NOMO-1 treated with DMSO at 0.1 percent for 48 hours (cell line): Measurements from ENCODE around the gene AP1G2.
"Not testable (repeated sequence)": the region's sequence is repeated elsewhere in the genome, so short reads cannot be mapped to it uniquely, and the experiment has no call there.

ENCODE experiments used
- DNase-seq: peaks from one replicate; lab custom pipeline; 2025; ENCODE audit not compliant: unreplicated experiment; lab: John Stamatoyannopoulos, UW

Gene AP1G2

GRCh38 chr14:23539248-23540140 lies 28.1 kb downstream of the AP1G2 start:
- DNase-seq = no peak

DNA sequence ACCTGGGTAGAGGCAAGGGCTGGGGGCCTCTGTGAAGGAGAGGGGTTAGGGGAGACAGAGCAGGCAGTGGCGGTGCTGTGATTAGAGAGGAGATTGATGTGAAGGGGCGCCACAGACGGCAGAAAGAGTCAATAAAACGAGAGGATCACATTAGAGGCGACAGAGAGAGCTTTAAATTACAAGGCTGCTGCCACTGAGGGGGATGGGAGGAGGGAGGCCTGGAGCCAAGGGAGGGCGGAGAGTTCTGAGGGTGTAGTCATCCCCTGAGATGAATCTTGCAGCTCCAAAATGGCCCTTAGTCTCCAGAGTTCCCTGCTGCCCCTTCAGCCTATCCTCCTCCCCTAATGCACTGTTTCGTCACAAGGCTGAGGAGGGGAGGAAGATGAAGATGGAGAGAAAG lies 28.8 kb downstream of the AP1G2 start:
- no peak for DNase-seq

GRCh38 chr14:23538050-23538718 lies 29.4 kb downstream of the AP1G2 start:
- DNase-seq = no peak

GRCh38 chr14:23537351-23538049 lies 30.1 kb downstream of the AP1G2 start:
- DNase-seq = no peak

DNA sequence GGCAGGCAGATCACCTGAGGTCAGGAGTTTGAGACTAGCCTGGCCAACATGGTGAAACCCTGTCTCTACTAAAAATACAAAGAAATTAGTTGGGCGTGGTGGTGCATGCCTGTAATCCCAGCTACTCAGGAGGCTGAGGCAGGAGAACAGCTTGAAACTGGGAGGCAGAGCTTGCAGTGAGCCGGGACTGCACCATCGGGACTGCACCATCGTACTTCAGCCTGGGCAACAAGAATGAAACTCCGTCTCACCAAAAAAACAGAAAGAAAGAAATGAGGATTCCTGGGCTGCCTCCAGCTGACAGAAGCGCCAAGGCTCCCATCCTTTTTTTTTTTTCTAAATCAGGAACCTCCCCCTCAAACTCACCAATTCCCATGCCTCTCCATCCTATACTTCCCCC lies 30.7 kb downstream of the AP1G2 start:
- DNase-seq = not testable (repeated sequence)

GRCh38 chr14:23536494-23536893 lies 31.1 kb downstream of the AP1G2 start:
- no peak for DNase-seq

GRCh38 chr14:23535943-23536342 lies 31.6 kb downstream of the AP1G2 start:
- no peak for DNase-seq

DNA sequence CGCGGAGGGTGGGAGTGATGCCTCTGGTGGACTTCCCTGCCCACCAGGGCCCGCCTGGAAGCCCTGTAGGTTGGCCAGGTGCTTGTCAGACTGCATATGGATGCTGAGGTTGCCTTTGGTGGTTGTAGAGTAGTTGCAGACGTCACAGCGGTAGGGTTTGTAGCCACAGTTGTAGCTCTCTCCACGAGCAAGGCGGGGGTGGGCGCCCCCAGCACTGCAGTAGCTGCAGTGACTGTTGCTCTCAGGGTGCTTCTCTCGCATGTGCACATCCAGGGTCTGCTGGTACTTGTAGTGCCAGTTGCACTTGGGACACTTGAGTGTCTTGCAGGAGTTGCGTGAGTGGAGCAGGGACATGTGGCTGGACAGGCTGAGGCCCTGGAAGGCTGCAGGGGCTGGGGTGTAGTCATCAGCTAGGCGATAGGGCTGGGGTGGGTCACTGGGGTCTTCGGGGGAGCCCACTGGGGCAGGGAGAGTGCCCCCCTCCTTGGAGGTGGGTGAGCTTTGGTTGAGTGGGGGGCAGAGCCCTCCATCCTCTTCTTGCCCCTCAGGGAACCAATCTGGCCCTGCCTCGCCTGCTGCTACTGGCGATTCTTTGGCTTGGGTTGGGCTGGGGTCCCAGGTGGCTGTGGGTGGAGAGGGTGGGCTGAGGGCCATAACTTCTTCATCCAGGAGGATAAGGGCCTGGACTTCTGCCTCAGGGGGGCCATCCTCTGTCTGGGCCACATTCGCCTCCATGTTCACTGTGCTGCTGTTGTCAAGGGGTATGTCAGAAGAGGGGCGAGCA lies 33.7 kb downstream of the AP1G2 start:
- no peak for DNase-seq

DNA sequence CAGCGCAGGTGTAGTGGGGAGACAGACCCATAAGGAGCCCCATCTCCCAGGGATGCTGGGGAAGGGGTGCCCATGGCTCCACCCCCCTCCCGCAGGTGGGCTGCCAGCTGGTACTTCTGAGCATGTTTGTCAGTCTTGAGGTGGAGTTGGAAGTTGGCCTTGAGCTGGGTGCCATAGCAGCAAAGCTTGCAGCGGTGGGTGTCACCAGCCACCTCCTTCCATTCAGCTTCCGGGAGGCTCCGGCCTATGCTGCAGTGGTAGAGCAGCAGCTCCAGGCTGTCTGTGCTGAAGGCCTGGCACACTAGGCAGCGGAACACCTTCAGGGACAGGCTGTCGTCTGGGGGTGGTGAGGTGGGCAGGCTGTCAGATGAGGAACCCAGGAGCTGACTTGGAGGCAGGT lies 34.9 kb downstream of the AP1G2 start:
- no peak for DNase-seq

DNA sequence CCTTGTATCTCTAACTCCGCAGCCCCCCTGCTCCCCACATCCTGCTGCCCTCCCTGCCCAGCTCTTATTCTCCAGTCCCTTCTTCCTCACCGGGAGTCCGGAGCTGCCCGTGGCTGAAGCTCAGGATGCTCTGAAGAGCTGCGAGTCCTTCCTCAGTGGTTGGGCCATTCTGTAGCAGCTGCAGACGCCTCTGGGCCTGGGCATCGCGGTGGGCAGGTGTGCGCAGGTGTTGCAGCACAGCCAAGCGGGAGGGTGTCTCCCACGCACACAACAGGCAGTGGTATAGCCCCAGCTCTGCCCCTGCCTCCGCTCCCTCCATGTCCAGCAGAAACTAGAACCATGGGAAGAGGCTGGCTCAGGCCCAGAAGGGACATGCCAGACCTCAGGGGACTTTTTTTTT lies 36.2 kb downstream of the AP1G2 start:
- DNase-seq = no peak

DNA sequence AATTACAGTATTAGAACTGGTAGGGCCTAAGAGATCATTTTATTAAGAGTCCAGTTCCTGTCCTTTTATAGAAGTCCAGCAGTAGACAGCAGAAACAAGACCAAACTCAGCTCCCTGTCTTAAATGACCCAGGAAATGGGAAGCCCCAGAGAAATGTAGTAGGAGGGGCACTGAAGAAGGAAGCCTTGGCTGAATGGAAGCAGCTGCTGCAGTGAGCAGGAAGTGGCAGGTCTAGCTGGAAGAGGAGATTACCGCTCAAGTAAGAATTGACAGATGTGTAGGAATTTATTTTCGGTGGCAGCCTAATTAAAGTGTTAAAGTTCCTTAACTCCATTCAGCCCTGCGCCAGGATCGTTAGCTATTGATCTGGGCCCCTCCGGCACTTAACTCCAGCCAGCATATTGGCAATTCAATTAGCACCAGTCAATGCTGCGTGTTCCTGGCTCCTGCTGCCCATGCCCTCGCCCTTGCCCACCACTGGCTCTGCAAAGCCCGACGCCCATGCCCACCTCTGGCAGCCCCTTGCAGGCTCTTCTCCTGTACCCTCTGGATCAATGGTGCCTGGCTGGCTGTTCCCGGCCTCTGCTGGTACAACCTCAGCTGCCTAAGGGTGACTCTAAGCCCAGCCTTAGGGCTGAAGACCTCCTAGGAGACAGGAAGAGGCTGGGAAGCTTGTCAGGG lies 37.1 kb downstream of the AP1G2 start:
- no peak for DNase-seq

DNA sequence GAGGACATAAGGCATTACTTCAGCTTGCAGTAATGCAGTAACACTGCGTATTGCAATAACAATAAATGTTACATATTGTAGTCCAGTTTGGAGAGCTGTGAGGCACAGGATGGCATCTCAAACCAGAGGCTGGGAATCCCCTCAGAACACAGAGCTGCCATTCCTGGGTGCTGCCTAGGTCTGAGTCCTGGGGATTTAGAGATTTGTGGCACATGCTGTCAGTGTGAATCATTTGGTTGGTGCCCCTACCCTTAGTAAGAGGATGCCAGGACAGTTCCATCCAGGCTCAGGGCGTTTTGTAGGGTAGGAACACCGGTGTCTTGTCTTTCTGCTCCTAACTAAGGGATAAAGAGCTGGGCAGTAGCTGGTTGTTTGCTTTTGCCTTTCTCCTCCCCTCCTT lies 38.6 kb downstream of the AP1G2 start:
- no peak for DNase-seq

- no peak for DNase-seq
These were observed 39.0 kb downstream of the AP1G2 start for GRCh38 chr14:23528555-23528954.

DNA sequence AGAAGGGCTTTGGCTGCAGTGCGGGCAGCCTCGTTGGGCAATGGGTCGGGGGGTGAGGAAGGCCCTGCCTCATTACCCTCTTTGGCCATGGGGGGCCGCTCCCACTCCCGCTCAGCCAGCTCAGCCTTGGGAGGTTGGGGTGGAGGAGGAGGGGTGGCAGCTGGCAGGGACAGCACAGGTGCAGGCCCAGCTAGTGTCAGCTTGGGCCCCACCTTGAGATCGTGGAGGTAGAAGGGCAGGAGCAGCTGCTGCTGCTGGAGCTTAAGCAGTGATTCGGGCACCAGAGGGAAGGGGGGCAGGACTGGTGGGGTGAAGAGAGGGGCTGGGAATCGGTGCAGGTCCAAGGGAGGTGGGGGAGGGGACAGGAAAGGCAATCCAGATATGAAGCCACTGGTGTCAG lies 42.0 kb downstream of the AP1G2 start:
- no peak for DNase-seq

GRCh38 chr14:23524954-23525353 lies 42.6 kb downstream of the AP1G2 start:
- no peak for DNase-seq

- DNase-seq = no peak
These were observed 44.2 kb downstream of the AP1G2 start for GRCh38 chr14:23523229-23524016.

GRCh38 chr14:23522643-23523198 lies 44.9 kb downstream of the AP1G2 start:
- no peak for DNase-seq

- DNase-seq = peak; percentile 51
These were observed 45.6 kb downstream of the AP1G2 start for GRCh38 chr14:23521785-23522640.
